G401.6 (cell line): ENCODE results near the gene PLA2G15.

Experiments used
- FAIRE-seq: peaks from 2 replicates; lab custom pipeline; 2012; peaks lifted over from hg19 to GRCh38; lab: Jason Lieb, UNC

Gene PLA2G15

GRCh38 chr16:68299571-68300453 is 54.6 kb downstream of the PLA2G15 start:
- no peak for FAIRE-seq

- FAIRE-seq: no peak
Observed at GRCh38 chr16:68300734-68301459, 55.7 kb downstream of the PLA2G15 start.

GRCh38 chr16:68306633-68307032 is 61.5 kb downstream of the PLA2G15 start:
- no peak for FAIRE-seq

GRCh38 chr16:68309799-68310198 is 64.6 kb downstream of the PLA2G15 start:
- FAIRE-seq: no peak

- FAIRE-seq: no peak
Observed at GRCh38 chr16:68310437-68310773, 65.2 kb downstream of the PLA2G15 start.
